ENCODE results near the gene TMC5. TPM values are rescaled to one million over a fixed set of nuclear protein-coding genes. Genes with fewer than 3 reads are reported as not detected.

TMC5 gene
- total and polyA plus RNA-seq, 2 of the 8 experiments (the other 6 are each of a cell fraction or from before 2014, with no cell fraction given): 1.6 to 1.8 TPM

DNA sequence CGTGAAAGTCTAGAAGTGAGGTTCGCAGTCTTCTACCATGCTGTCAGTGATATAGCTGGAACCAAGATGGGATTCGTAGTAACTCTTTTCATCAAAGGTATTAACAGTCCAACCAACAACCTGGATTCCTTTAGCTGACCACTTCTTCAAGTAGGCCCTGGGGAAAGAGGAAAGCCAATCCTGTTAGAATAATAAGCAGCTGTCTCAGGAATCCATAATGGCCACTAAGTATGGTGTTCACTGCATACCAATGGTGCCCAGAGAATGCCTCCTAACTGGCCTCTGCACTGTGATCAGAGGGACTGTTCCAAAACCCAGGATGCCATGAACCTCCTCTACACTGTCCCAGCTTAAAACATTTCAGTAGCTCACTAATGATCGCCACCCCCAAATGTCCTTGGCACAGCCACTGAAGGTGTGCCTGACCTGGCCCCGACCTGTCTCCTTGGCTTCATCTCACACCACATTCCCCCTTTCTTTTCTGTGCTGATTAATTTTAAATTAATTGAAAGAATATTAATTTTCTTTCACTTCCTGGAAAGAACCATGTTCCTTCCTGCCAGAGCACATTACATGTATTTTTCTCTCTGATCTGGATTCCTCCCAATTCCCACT, 85.9 kb downstream of the TMC5 start (continued):
- TF ChIP-seq MAFK (IDR thresholded peaks at IDR 0.05; ENCODE audit: low read depth, low read length) (no peak), TBP (IDR thresholded peaks at IDR 0.05; ENCODE audit: low read depth, low read length) (no peak), SP2 (IDR thresholded peaks at IDR 0.05; ENCODE audit: low read length) (no peak), ASH2L (IDR thresholded peaks at IDR 0.05; ENCODE audit: low read length) (no peak), RXRA (IDR thresholded peaks at IDR 0.05; ENCODE audit: insufficient read depth, low read depth, low read length) (no peak), TCF12 (IDR thresholded peaks at IDR 0.05; ENCODE audit: low read depth, low read length) (no peak), POU5F1 (IDR thresholded peaks at IDR 0.05; ENCODE audit: low read depth, low read length) (no peak), BCL11A (IDR thresholded peaks at IDR 0.05; ENCODE audit: low read depth in 2 of 2, low read length in 2 of 2) (no peak)
